IPS-15b (cell line): ENCODE measurements around the gene SYCP2.

Experiments used
- H3K27me3 ChIP-seq: one replicate; pipeline ENCODE4 v1.6.1; 2013; ENCODE audit warnings: low read length; ENCODE audit not compliant: control insufficient read depth, insufficient read depth
- H3K36me3 ChIP-seq: one replicate; pipeline ENCODE4 v1.6.1; 2013; ENCODE audit warnings: low read length; ENCODE audit not compliant: control insufficient read depth, insufficient read depth
- H3K4me1 ChIP-seq: one replicate; pipeline ENCODE4 v1.6.1; 2013; ENCODE audit warnings: mild to moderate bottlenecking, low read length; ENCODE audit not compliant: control insufficient read depth, insufficient read depth
- H3K4me3 ChIP-seq: one replicate; pipeline ENCODE4 v1.5.1; 2013; ENCODE audit warnings: low read depth, low read length
- H3K9ac ChIP-seq: one replicate; pipeline ENCODE4 v1.6.1; 2013; ENCODE audit warnings: low read depth, mild to moderate bottlenecking, low read length
- H3K9me3 ChIP-seq: one replicate; pipeline ENCODE4 v1.6.1; 2013; ENCODE audit warnings: mild to moderate bottlenecking, low read length; ENCODE audit not compliant: control insufficient read depth, insufficient read depth

Gene SYCP2

DNA sequence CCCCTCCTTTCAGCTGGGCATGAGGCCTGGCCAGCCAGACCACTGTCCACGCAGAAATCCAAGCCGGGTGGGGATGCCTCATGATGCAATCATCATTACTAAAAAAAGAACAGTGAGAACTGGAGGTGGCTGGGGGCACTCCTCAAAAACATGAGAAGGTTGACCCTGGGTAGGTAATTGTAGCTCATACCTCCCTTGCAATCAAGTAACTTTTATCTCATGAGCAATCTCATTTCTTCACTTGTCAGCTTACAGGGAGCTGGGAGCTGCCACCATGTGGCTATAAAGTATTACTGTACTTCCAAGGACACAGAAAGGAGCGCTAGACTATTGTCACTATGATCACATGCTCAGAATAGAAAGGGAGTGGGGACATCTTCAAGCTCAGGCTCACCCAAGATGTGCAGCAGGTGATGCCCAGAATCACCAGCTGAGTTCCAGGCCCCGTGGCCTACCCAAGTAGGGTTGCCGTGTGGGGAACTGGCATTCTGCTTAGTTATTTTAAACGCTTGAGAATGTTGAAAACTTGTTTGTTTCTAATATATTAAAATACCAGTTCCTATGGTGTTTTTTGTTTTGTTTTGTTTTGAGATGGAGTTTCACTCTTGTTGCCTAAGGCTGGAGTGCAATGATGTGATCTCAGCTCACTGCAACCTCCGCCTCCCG lies 21.8 kb upstream of the SYCP2 start:
- no peaks in the 10 kb centered on the region for H3K36me3 ChIP-seq
- no peak overlapping the region for H3K4me3 ChIP-seq
- H3K4me1 ChIP-seq = no peaks in the 10 kb centered on the region
- H3K27me3 ChIP-seq = no peaks in the 10 kb centered on the region
- H3K9me3 ChIP-seq = no peaks in the 10 kb centered on the region
- no peak overlapping the region for H3K9ac ChIP-seq

DNA sequence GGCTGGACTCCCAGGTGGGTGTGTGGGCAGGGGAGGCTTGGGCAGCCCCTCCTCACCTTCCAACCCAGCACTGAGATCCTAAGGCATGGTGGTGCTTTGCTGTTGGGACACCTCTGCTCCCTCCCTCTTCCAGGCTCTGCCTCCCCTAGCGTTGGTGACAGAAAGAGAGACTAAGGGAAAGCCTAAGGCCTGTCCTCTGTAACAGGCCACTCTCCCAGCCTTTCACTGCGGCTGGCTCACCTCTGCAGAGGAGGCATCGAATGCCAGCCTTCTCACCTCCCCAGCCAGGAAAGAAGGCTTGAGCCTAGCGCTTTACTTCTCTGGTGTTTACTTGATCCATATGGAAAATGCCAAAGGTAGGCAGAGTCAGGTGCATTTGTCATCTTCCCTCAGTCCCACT lies 21.3 kb upstream of the SYCP2 start:
- Histone ChIP-seq H3K9me3 (no peaks in the 10 kb centered on the region), H3K36me3 (no peaks in the 10 kb centered on the region), H3K27me3 (no peaks in the 10 kb centered on the region), H3K4me3 (no peak overlapping the region), H3K4me1 (no peaks in the 10 kb centered on the region), H3K9ac (no peak overlapping the region)

DNA sequence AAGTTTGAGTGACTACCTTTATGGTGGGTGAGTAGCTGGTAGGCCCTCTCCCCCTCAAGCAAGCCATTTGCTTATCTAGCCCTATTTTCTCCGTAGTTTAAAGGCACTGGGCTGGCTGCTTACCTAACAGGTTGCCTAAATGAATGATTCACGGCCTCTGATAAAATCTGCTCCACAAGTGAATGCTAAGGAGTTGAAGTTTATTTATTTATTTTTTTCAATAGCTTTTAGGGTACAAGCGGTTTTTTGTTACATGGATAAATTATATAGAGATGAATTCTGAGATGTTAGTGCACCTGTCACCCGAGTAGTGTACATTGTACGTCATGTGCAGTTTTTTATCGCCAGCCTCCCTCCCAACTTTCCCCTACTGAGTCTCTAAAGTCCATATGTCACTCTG lies 16.5 kb upstream of the SYCP2 start:
- Histone ChIP-seq H3K36me3 (no peaks in the 10 kb centered on the region), H3K9ac (no peak overlapping the region), H3K9me3 (no peaks in the 10 kb centered on the region), H3K4me1 (no peaks in the 10 kb centered on the region), H3K4me3 (no peak overlapping the region), H3K27me3 (no peaks in the 10 kb centered on the region)

DNA sequence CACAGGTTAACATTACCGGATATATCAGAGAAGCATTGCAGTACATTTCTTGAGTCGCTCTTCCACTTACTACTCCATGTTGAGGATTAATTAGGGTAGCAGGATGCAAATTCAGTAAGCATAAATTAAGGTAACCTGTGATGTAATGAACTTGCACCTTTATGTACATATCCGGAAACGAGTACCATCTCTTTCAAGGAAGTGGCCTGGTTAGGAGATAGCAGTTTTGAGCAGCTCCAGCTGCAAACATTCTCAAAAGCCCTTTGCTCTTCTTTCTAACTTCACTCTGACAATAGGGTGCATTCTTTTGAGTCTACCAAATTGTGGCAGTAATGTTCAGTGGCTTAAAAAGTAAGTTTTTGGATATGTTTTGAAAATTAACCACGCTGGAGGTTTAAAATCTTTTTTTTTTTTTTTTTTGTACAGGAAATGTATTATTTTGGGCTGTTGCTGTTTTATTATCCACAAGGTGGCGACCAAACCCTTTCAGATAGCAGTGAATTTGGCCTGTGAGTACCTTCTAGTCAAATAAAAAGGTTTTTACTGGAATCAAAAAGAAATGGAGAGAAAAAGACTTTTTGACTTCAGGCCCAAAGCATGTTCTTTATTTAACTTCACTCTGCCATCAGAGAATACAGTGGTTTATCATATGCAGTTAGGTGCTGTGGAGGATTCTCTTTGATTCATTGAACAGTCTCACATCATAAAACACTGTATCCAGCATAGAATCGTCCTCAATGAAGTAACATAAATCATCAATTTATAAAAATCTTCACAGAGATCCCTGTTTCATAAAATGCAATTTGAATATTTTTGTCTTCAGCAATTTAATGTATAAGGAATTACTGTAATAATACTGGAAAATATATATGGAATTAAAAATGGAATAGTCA lies 15.6 kb upstream of the SYCP2 start:
- no peaks in the 10 kb centered on the region for H3K9me3 ChIP-seq
- no peak overlapping the region for H3K9ac ChIP-seq
- no peaks in the 10 kb centered on the region for H3K27me3 ChIP-seq
- no peaks in the 10 kb centered on the region for H3K36me3 ChIP-seq
- no peaks in the 10 kb centered on the region for H3K4me1 ChIP-seq
- no peak overlapping the region for H3K4me3 ChIP-seq

DNA sequence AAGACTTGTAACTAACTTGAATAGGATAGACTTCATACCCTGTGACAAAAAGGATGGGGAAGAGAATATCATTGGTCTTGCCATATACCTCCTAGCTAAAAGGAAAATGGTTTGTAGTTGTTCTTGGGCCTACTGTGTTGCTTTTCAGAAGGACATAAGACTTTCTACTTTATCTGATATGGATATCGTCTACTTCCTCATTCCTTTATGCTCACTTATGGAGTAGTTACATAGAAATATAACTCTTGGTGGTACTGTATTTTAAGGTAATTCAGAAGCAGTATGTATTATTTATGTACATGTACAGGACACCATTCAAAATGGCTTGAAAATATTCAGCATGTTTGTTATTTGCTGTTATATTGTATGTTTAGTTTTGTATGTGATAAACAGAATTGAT lies 14.8 kb upstream of the SYCP2 start:
- no peaks in the 10 kb centered on the region for H3K27me3 ChIP-seq
- H3K9me3 ChIP-seq = no peaks in the 10 kb centered on the region
- no peak overlapping the region for H3K9ac ChIP-seq
- H3K36me3 ChIP-seq = no peaks in the 10 kb centered on the region
- no peak overlapping the region for H3K4me3 ChIP-seq
- no peaks in the 10 kb centered on the region for H3K4me1 ChIP-seq

DNA sequence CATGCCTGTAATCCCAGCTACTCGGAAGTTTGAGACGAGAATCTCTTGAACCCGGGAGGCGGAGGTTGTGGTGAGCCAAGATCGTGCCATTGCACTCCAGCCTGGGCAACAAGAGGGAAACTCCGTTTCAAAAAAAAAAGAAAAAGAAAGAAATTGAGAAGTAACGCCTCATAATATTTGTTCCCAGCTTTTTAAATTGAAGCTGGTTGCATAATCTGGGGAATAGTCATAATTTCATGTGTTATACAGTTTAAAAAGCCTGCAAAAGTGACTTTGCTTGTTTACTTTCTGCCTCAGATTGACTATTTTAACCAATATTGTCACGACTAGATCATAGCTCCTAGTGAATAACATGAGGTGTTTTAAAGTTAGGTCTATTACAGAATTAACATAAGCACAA lies 13.9 kb upstream of the SYCP2 start:
- Histone ChIP-seq H3K27me3 (no peaks in the 10 kb centered on the region), H3K36me3 (no peaks in the 10 kb centered on the region), H3K4me3 (no peak overlapping the region), H3K9ac (no peak overlapping the region), H3K4me1 (no peaks in the 10 kb centered on the region), H3K9me3 (no peaks in the 10 kb centered on the region)

DNA sequence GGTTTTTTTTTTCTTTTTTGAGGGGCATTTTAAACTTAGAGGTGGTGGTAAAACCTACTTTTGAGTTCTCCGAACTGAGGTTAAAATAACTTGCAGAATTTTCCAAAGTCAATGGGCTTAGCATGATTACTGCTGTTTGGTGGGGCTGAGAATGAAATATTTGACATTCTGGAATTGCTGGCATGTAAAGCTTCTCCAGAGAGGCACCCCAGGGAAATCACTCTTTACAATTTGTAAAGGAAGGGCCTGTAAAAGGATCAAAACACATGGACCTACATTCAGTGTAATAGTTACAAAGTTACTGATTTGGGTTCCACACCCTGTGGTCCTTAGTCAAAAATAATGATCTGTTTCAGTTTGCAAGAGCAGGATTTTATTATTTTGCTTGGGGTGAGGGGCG lies 12.3 kb upstream of the SYCP2 start:
- no peaks in the 10 kb centered on the region for H3K4me1 ChIP-seq
- H3K9ac ChIP-seq = peak overlapping the region; percentile 16
- H3K36me3 ChIP-seq = no peaks in the 10 kb centered on the region
- no peaks in the 10 kb centered on the region for H3K27me3 ChIP-seq
- H3K9me3 ChIP-seq = no peaks in the 10 kb centered on the region
- H3K4me3 ChIP-seq = no peak overlapping the region

DNA sequence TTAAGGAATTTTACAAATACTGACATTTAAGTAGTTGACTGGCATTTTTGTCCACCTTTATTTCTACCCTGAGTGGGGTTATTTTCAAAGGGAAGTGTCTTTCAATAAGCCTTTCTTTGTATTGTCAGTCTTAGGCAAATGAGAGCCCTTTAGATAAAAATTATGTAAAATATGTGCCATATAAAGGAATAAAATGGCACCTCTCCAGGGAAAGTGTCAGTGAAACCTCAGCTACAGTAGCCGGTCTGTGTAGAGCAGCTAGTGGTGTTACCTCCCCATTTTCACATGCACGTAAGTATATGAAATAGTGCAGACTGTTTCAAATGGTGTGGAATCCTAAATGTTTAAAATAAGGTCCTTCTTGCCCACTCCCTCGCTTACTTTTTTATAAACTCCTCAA lies 11.7 kb upstream of the SYCP2 start:
- no peak overlapping the region for H3K9ac ChIP-seq
- no peaks in the 10 kb centered on the region for H3K27me3 ChIP-seq
- no peaks in the 10 kb centered on the region for H3K36me3 ChIP-seq
- no peaks in the 10 kb centered on the region for H3K9me3 ChIP-seq
- H3K4me3 ChIP-seq = no peak overlapping the region
- no peaks in the 10 kb centered on the region for H3K4me1 ChIP-seq

DNA sequence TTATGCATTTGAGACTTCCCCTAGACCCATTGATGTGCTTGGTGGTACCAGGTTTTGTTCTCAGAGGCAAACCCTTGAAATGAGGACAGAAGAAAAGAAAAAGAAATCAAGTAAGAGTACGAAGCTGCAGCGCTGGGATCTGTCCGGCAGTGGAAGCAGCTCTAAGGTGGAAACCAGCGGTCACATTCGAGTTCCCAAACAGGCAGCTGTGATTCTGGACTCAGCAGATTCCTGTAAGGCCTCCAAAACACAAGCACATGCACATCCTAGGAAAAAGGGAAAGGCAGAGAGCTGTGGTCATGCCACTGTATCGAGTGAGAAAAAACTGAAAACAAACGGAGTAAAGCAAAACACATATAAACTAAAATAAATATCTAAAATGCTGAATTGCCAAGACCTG lies 11.3 kb upstream of the SYCP2 start:
- H3K27me3 ChIP-seq = no peaks in the 10 kb centered on the region
- H3K36me3 ChIP-seq = no peaks in the 10 kb centered on the region
- no peak overlapping the region for H3K4me3 ChIP-seq
- no peaks in the 10 kb centered on the region for H3K9me3 ChIP-seq
- no peak overlapping the region for H3K9ac ChIP-seq
- H3K4me1 ChIP-seq = no peaks in the 10 kb centered on the region

DNA sequence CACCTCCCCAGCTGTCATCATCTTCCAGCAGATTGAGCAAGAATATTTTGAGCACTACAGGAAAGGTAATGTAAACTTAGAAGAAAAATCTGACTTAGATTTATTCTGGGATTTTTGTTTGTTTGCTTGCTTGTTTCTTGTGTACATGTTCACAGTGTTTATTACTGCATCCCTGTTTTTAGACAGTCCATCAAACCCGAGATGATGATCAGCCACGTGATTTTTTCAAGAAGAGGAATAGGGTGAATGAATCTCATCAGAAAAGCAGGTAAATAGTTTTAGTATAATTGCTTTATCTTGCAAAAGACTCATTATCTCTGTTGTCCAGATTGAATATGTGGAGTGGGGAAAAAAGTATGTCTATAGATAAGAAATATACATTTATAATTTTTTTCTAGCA lies 8.8 kb upstream of the SYCP2 start:
- Histone ChIP-seq H3K27me3 (peaks cover 22% of the 10 kb centered on the region), H3K4me1 (no peaks in the 10 kb centered on the region), H3K9ac (no peak overlapping the region), H3K4me3 (no peak overlapping the region), H3K9me3 (peaks cover 4% of the 10 kb centered on the region), H3K36me3 (peaks cover 4% of the 10 kb centered on the region)

DNA sequence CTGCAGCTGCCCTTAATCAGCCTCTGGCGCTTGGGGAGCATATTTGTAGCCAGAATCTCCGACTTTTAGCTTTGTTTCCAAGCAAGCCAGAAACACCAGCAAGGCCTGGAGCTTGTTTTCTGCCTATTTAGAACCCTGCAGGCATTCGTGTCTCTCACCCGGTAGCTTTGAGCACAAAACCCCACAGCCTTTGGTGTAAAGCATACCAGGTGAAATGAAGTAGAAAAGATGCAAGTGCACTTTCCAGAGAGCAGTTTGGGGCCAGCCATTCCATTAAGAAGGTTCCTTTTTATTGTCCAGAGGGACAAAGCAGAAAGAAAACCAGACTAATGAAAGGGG lies 7.5 kb upstream of the SYCP2 start:
- H3K9me3 ChIP-seq = peaks cover 4% of the 10 kb centered on the region

More for the DNA sequence above, 7.5 kb upstream of the SYCP2 start:
- H3K4me3 ChIP-seq = peak overlapping the region; percentile 98
- H3K36me3 ChIP-seq = peaks cover 4% of the 10 kb centered on the region
- peaks cover 29% of the 10 kb centered on the region for H3K27me3 ChIP-seq
- H3K4me1 ChIP-seq = no peaks in the 10 kb centered on the region
- peak overlapping the region; percentile 95 for H3K9ac ChIP-seq
